HL-60/S4 treated with retinoic acid at 250 ng/mL for 4 days and 3 days (cell line): ENCODE data around the gene RSRC1.

Source experiments
- in situ Hi-C: fragments of 300-500 bp; cut with MboI; formaldehyde crosslinking; loops from 2 replicates; pipeline ENCODE4 v1.7.0; 2022; ENCODE audit warnings: low sequenced_read_pairs

RSRC1 gene

DNA sequence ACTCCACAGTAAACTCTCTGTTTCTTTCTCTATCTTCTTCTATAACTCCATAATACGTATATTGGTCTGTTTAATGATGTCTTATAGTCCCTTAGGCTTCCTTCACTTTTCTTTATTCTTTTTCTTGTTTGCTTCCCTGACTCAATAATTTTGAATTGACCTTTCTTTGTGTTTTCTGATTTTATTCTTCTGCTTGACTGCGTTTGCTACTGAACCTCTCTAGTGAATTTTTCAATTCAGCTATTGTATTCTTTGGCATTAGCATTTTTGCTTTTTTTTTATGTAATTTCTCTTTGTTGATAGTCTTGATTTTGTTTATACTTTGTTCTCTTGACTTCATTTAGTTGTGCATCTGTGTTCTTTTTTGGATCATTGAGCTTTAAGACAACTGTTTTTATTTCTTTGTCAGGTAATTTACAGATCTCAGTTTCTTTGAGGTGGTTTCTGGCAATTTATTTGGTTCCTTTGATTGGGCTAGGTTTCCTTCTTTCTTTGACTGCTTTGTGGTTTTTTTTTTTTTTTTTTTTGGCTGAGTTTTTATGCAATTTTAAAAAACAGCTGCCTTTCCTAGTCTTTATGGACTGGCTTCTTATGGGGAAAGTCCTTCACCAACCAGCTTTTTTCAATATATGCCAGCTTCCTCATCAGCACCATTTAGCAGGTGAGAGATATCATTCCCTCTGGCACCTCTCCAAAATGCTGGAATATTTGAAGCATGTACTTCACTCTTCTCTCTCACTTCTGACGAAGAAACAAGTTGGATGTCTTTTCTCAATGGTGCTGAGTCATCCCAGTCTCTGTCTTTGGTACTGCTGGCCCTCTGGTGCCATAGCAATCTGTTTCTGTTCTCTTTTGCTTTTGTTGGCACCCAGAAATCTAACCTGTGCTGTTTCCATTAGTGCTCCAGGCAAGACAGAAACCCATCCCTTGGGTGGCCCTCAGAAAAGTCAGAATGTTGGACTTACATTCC is 17.6 kb downstream of the RSRC1 start:
- in situ Hi-C loops = no loop called here

DNA sequence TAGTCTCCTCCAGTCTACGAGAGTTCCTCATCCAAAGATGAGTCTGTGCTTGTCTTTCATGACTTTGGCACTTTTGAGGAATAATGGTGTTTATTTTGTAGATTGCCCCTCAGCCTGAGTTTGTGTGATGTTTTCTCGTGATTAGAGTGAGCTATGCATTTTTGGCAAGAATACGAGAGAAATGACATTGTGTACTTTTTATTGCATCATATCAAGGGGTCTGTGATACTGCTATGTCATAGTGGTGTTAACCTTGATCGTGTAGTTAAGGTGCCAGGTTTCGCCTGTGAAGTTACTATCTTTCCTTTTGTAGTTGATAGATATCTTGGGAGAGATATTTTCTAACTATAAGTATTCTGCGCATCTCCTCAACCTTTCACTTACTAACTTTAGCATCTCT is 18.9 kb downstream of the RSRC1 start:
- in situ Hi-C loops = no loop called here

DNA sequence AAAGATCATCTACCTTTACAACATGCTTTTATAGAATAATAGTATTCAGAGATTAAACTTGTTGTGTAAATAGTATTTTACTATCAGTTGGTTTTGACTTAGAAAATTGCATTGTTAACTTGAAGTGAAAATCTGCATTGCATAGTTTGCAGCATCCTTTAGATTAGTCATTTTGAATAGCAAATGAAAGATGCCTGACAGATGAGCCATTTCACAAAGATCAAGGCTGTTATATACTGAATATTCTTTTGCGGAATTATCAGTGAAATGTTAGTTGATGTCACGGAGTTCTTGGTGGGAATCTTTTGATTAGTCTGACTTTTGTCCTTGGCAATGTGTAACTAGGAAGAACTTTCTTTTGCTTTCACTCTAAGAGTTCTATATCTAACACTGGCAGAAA is 24.5 kb downstream of the RSRC1 start:
- in situ Hi-C loops = no loop called here

DNA sequence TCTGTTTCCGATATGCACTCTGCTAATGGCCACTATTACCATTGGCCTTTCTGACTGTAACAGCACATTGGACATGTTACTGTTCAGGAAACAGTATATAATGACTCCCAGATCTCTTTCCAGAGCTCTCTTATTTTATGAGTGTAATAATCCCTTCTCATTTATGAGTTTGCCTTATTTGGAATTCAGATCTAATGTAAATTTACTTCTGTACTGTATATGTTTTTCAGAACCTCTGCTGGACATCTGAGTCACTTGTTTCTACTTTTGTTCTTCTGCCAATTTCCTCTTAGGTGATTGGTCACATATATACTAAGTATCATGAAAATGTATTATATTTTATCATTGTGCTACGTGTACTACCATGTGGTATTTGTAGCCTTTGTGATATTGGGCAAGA is 30.5 kb downstream of the RSRC1 start:
- in situ Hi-C loops = no loop called here

DNA sequence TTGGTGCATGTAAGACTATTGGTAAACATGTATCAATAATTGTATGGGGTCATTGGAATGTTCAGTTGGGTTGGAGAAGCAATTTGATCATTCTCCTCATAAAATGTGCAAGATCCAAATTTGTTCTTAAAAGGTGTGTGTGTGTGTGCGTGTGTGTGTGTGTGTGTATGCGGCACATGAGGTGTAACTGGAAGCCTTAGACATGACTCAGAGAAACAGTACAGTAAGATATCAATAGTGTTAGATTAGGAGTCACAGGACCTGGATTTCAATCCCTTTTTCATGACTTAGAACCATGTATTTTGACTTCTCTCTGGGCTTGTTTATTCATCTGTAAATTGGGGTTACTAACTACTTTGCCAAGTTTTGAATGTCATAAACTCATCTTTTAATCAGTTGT is 38.3 kb downstream of the RSRC1 start:
- in situ Hi-C loops = no loop called here

DNA sequence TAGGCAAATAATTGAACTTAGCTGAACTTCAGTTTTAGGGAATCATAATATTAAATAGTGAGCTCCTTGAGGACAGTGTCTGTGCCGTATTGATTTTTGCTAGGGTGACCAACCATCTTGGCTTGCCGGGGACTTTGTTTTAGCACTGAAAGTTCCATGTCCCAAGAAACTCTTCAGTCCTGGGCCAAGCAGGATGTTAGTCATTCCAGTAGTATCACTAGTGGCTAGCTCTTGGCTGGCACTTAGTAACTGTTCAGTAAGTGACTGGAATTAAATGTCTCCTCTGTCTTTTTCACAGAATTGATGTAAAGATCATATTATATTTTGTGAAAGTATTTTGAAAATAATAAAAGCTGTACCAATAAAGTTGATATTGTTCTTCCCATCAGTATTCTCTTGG is 42.3 kb downstream of the RSRC1 start:
- in situ Hi-C loops = no loop called here

DNA sequence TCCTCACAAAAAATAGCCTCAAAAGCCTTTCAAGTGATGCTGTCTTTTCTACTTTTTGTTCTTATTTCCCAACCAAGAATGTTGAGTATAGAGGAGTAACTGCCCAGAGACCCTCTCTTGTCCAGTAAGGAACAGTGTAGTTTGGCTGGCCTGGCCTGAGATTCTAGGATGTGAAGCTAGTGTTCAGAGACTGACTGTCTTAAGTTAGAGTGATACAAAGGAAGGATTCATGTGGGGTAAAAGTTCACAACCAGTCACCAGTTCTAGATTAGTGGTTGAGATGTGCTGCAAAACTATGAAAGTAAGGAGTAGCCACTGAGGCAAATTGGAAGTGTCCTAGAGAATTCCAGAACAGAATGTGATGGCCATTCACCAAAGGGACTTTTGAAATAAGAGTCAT is 49.1 kb downstream of the RSRC1 start:
- in situ Hi-C loops = no loop called here

DNA sequence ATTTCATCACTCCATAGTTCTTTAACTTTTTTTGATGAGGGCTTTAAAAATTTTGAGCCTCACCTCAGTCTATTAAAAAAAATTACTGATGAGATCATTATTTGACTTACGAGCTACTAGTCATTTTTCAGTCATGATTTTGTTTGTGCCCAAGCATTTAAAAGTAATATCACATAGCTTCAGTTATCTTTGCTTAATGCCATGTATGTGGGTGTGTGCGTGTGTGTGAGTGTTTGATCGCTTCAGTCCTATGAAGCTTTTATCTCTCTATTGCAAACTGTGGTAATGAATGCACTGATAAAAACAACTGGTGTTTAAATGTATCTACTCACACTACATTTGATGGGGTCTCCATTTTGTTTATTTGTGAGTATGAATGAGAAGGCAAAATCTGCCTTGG is 49.8 kb downstream of the RSRC1 start:
- in situ Hi-C loops = no loop called here

DNA sequence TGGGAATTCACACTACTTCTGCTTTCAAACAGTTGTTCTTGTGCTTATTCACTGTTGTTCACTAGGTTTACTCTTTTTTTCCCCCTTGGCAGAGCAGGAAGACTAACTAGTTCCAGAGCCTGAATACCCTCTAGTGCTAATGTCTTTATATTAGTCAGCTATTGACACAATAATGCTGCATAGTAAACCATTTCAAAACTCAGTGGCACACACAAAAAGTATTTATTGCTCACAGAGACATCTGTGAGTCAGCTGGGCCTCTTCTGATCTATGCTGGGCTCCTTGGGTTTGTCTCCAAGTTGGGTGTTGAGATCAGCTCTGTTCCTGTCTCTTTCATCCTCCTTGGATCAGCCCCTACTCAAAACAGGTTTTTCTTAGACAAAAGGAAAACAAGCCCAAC is 51.1 kb downstream of the RSRC1 start:
- in situ Hi-C loops = no loop called here

DNA sequence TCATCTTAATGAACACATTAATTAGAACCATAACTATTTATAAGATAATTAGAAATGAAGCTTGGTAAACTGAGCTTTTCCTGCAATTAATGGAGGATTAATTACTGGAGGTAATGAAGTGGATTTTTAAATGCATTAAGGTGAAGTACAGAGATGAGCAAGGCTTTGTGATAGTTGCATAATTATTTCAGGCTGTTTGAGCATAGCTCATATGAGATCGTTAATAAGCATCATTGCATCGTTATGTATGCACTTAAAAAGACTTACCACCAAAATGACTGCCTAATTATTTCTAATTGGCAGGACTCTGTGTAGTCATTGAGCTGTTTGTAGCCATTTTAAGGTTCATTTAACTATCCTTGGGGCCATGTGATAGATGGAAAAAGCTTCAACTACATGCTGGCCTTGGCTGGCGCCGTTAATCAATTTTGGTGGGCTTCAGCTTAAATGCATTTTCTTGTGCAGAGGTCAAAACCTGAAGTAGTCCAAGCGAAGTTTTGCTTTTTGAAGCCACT is 55.3 kb downstream of the RSRC1 start:
- in situ Hi-C loops = no loop called here

DNA sequence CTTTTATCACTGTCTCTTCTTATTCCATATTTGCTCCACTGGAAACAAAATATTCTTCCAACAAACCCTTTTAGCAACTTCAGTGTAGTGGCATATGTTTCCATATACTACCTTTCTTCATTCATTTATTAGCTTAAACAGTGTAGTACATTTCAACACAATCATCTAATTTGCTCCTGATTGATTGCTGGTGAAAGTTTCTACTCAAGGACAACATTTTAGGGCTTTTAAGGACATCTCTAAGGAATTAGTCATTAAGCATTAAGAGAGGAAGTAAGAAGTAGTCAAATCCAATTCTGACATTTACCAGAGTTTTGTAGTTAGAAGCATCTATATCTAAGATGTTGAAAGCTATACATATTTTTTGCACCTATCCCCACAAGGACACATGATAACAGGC is 55.8 kb downstream of the RSRC1 start:
- in situ Hi-C loops = no loop called here

DNA sequence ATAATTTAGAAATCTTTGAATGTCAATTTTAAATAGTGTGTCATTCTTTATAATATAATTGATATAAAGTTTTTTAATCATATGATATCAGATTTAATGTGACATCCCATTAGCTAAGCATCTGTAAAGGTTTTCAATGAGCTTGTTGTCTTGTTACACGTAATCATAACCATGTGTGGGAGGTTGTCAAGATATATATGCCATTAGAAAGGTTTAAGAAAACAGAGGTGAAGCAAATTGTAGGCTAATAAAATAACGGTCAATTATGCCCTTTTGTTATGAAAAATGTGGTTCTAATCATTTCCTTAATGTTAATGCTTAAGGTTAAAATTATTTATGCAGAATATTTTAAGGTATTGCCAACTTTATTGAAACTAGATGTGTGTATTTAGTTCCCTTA is 56.3 kb downstream of the RSRC1 start:
- in situ Hi-C loops = no loop called here

DNA sequence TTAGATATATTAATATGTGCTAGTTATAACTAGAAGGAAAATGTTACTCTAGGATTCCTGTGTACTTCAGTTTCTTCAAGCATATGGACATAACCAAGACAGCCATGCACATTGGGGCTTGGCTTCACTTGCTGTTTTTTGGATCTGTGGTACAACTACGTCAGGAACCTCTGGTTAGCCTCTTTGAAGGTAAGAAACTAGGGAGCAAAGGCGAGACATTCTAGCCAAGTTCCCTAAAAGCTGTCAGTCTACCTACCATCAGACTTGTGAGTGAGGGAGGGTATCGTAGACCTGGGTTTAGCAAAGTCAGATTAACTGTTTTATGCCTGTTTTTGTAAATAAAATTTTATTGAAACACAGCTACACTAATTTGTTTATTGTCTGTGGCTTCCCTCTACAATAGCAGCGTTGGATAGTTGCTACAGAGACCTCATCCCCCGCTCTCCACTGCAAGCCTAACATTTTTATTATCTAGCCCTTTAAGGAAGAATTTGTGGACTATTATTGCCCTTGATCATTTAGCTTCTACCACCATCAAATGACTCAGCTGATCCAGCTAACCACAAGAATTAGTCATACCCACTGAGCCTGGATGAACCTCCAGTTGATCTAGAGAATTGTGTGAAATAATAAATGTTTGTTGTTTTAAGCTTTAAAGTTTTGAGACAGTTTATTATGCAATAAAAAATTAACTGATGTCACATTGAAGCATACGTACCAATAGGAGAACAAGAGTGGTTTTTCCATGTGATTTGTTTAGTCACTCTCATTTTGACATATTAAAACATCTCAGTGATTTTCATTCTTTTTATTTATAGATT is 58.1 kb downstream of the RSRC1 start:
- in situ Hi-C loops = no loop called here

DNA sequence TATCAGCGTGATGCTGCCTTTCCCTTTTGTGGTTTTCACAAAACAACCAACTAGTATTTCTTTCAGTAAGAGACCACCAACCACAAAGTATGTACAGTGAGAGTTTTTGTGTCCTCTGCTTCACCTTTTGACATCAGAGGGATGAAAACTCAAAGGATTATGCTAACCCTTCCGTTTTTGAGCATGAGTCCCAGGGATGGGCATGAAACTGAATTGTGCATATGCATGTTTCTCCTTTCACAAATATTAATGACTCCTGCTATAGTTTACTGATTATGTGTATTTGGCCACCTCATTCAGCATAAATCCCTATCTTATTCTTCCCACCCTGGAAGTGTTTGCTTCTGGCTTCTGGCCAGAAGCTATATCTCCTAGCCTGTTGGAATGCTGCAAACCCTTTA is 59.2 kb downstream of the RSRC1 start:
- in situ Hi-C loops = no loop called here

DNA sequence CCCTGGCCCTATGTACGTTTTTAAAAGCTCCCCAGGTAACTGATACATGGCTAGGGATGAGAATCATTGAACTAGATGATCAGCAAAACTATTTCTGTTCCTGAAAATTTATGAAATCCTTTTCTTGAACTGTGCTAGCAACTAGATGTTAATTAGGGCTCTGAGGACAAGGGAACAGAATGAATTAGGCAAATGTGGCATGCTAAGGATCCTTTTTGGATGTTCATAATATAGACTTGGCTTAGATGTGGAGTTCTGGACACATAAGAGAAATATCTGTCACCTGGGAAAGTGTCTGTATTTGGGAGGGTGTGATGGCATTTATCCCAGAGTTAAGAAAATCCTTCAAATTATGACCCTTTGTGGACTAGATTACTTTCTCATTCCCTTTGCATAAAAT is 71.2 kb downstream of the RSRC1 start:
- in situ Hi-C loops = no loop called here

DNA sequence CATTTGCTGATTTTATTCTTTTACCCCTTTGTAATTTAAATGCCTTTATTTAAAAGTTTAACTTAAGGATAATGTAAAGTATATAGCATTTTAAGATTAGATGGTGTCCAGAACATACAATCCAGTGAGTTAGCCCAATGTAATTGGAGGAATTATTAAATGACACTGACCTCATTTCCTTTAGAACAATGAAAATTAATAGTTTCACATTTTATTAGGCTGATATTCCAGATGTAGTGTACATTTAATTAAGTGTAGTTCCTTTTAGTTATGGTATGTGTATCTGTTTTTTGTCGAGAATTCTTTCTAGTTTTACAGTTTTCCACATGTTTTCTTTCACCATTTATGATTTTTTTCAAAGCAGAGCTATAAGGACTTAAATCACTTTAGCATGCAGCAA is 75.8 kb downstream of the RSRC1 start:
- in situ Hi-C loops = no loop called here

DNA sequence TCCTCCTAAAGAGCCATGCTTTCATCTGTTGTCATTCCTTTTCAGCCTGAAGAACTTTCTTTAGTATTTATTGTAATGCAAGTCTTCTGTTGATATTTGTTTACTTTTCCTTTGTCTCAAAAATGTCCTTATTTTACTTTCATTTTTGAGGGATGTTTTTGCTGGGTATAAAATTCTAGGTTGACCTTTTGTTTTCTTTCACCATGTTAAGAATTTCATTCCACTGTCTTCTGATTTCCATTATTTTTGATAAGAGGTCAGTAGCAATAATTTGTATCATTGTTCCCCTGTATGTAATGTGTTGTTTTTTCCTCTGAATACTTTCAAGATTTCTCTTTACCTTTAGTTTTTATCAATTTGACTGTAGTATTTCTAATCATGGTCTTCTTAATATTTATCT is 91.1 kb downstream of the RSRC1 start:
- in situ Hi-C loops = no loop called here

DNA sequence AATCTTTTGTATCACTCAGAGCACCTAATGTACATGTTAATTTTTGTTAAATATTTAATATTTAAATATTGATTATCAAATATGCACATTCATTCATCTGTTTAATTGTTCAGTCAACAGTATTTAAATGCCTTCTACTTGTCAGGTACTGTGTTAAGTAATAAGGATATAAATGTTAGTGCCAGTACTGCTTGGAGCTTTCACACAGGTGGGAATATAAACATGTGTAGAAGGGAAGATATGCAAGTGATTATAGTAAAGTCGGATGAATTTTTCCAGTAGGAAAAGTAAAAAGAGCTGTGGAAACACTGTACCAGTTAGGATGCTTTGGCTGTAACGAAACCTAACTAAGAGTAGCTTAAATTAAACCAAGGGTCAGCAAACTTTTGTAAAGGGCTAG is 95.4 kb downstream of the RSRC1 start:
- in situ Hi-C loops = no loop called here

DNA sequence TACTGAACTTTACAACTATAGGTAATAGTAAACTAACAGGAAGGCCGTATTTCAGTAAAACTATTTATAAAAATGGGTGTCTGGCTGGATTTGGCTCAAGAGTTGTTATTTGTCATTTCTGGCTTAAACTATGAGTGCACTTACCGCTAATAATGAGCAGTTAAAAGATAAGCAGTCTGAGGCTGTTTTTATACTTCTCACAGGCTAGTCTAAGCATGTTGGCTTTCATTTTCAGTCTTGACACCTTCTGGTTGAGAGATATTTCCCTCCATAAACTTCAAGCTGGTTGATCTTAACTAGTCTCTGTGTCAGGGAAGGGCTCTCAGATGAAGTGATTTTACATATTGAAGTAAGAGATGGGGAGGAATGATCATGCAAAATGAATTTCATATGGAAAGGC is 96.1 kb downstream of the RSRC1 start:
- in situ Hi-C loops = no loop called here

DNA sequence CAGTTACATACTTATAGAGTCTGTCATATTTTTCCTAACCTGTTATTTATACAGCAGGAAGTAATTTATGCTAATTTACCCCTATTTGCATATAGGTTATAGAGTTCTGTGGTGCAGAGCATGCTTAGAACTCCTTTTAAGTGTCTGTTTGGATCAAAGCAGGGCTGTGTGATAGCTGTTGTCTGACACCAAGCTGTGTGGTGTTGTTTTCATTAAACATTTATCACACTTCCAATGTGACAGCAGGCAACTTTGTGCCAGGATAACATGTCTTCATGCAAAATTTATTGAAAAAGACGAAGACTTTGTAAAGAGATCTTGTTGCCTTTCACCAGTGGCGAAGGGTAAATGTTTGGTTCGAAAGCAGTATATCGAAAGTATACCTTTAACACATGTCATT is 100.2 kb downstream of the RSRC1 start:
- in situ Hi-C loops = no loop called here

DNA sequence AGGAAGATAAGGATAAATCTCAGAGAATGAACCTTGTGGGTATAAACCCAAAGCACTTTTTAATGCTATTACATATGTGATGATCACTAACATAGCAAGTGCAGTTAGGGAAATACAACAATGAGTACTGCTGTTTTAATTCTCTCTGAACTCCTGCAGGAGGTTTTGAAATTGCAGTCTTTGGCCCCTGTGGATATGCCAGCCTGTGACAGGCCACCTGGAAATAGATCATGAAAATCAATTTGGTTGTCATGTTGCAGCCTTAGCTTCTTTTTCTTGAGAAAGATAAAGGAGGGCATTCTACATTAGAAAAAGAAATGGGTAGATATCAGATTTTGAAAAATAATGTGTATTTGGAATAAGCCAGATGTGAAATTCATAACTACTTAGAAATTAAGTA is 103.6 kb downstream of the RSRC1 start:
- in situ Hi-C loops = no loop called here

DNA sequence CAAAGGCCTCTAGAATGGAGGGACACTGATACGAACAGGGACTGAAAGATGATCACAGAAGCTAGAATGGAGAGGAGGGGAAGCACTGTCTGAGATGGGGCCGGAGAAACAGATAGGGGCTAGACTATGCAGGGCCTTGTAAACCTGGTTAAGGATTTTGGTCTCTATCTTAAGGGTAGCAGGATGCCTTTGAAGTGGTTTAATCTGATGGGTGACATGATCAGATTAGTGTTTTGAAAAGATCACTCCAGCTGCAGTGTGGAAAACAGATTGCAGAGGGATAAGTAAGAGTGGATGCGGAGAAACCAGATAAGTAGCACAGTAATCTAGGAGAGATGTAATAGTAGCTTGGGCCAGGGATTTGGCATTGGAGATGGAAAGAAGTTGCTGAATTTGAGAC is 108.1 kb downstream of the RSRC1 start:
- in situ Hi-C loops = no loop called here
